ENCODE results near the gene EPO. TPM values are rescaled to one million over a fixed set of nuclear protein-coding genes. Genes with fewer than 3 reads are reported as not detected.

The EPO gene
- total and polyA plus RNA-seq, 4 donors: 0.10 TPM; not detected in 3

GRCh38 chr7:100673942-100674410 is 46.3 kb upstream of the EPO start:
- Histone ChIP-seq H3K4me3 (peak overlapping the region; percentile 65), H3K9ac (ENCODE audit: insufficient read depth in 1 of 2, low read length in 2 of 2) (peak overlapping the region; percentile 37 to 55), H3K36me3 (ENCODE audit: control insufficient read depth in 4 of 4, insufficient read depth in 4 of 4, low read length in 4 of 4) (peaks cover 0 to 25% (median 18%) of the 10 kb centered on the region in 4 donors), H3K4me1 (ENCODE audit: control insufficient read depth in 5 of 5, insufficient read depth in 5 of 5, low read length in 5 of 5) (peaks cover 0 to 8% (median 2%) of the 10 kb centered on the region in 5 donors), H3K9me3 (ENCODE audit: control insufficient read depth in 4 of 4, insufficient read depth in 3 of 4, low read length in 3 of 4) (no peaks in the 10 kb centered on the region), H3K27ac (ENCODE audit: low read depth in 1 of 2, low read length in 1 of 2) (peak overlapping the region; percentile 86 to 94), H3K27me3 (ENCODE audit: control insufficient read depth in 3 of 3, insufficient read depth in 3 of 3, low read length in 2 of 3) (peaks cover 0 to 2% (median 0%) of the 10 kb centered on the region in 3 donors)
- DNase-seq: peak in 2 of 3 donors; percentile 47 to 57
- no peak for TF ChIP-seq CTCF (IDR thresholded peaks at IDR 0.05; ENCODE audit: control extremely low read depth, extremely low read depth)
- ATAC-seq (ENCODE audit: insufficient read depth, low FRiP score): no peak
- WGBS, 2 donors: 1% methylated on average over 27 to 34 of the region's 34 CpGs

- 1% methylated on average over 43 of the region's 43 CpGs for WGBS, 2 donors
- Histone ChIP-seq H3K36me3 (ENCODE audit: control insufficient read depth in 4 of 4, insufficient read depth in 4 of 4, low read length in 4 of 4) (peaks cover 0 to 30% (median 18%) of the 10 kb centered on the region in 4 donors), H3K4me1 (ENCODE audit: control insufficient read depth in 5 of 5, insufficient read depth in 5 of 5, low read length in 5 of 5) (peaks cover 0 to 8% (median 2%) of the 10 kb centered on the region in 5 donors), H3K4me3 (peak overlapping the region; percentile 65), H3K9ac (ENCODE audit: insufficient read depth in 1 of 2, low read length in 2 of 2) (peak overlapping the region in 1 of 2 donors; percentile 37), H3K27me3 (ENCODE audit: control insufficient read depth in 3 of 3, insufficient read depth in 3 of 3, low read length in 2 of 3) (peaks cover 0 to 2% (median 0%) of the 10 kb centered on the region in 3 donors), H3K9me3 (ENCODE audit: control insufficient read depth in 4 of 4, insufficient read depth in 3 of 4, low read length in 3 of 4) (no peaks in the 10 kb centered on the region), H3K27ac (ENCODE audit: low read depth in 1 of 2, low read length in 1 of 2) (peak overlapping the region; percentile 86 to 94)
- DNase-seq (peak in 1 of 3 donors; percentile 23), ATAC-seq (ENCODE audit: insufficient read depth, low FRiP score) (no peak)
- TF ChIP-seq CTCF (IDR thresholded peaks at IDR 0.05; ENCODE audit: control extremely low read depth, extremely low read depth): no peak
Observed at GRCh38 chr7:100674411-100675104, 45.7 kb upstream of the EPO start.

DNA sequence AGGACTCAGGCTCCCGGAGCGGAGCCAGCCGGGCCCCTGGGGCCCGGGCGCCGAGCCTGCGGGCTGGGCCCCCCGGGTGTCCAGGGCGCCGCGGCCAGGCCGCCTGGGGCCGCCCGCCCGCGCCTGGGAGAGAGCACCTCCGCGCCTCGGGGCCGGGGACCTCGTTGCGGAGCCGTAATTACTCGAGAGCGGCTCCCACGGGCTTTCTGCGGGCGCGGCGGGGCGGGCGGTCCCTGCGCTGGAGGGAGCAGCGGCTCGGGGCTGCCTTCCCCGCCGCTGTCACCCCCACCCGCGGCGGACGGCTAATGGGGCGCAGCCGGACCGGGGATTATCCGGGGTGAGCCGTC is 45.2 kb upstream of the EPO start:
- no peaks in the 10 kb centered on the region for H3K9me3 ChIP-seq (ENCODE audit: control insufficient read depth in 4 of 4, insufficient read depth in 3 of 4, low read length in 3 of 4)
- peaks cover 0 to under 1% (median 0%) of the 10 kb centered on the region in 3 donors for H3K27me3 ChIP-seq (ENCODE audit: control insufficient read depth in 3 of 3, insufficient read depth in 3 of 3, low read length in 2 of 3)
- TF ChIP-seq CTCF (IDR thresholded peaks at IDR 0.05; ENCODE audit: control extremely low read depth, extremely low read depth): no peak
- WGBS, 2 donors: 0% methylated on average over 38 to 46 of the region's 46 CpGs
- peak overlapping the region; percentile 65 for H3K4me3 ChIP-seq
- ATAC-seq (ENCODE audit: insufficient read depth, low FRiP score) (no peak), DNase-seq (no peak)
- H3K9ac ChIP-seq (ENCODE audit: insufficient read depth in 1 of 2, low read length in 2 of 2): no peak overlapping the region
- peaks cover 0 to 8% (median 2%) of the 10 kb centered on the region in 5 donors for H3K4me1 ChIP-seq (ENCODE audit: control insufficient read depth in 5 of 5, insufficient read depth in 5 of 5, low read length in 5 of 5)
- peak overlapping the region; percentile 86 to 94 for H3K27ac ChIP-seq (ENCODE audit: low read depth in 1 of 2, low read length in 1 of 2)
- peaks cover 0 to 34% (median 18%) of the 10 kb centered on the region in 4 donors for H3K36me3 ChIP-seq (ENCODE audit: control insufficient read depth in 4 of 4, insufficient read depth in 4 of 4, low read length in 4 of 4)
